Left lobe of liver (tissue), 2 donors: ENCODE data around the gene DNAI2. TPM values are rescaled to one million over a fixed set of nuclear protein-coding genes. Genes with fewer than 3 reads are reported as not detected.

Experiments
- ATAC-seq: fragments of 200-7000 bp; cut with Tn5 transposase; one replicate; pipeline ENCODE4 v1.9.1; 2020; ENCODE audit warnings: mild to moderate bottlenecking, moderate library complexity
- DNase-seq: peaks from one replicate; pipeline ENCODE4 v3.0.0-alpha.2; 2020; ENCODE audit warnings: low spot score
- total RNA-seq: library from RNA; stranded (reverse); gene quantifications from one replicate; pipeline ENCODE4 v1.2.1, GENCODE V29; 2021
- donor health status: DM: no; HTN: no; CAD: no; lungs with moderate emphysema.
- donor health status: DM: no; HTN: yes; CAD: no.

The DNAI2 gene
- total RNA-seq, 1 donor from 2014 or later = not detected

- no peak for ATAC-seq
- DNase-seq = no peak
These were observed 25.4 kb downstream of the DNAI2 start for GRCh38 chr17:74299226-74300009.

DNA sequence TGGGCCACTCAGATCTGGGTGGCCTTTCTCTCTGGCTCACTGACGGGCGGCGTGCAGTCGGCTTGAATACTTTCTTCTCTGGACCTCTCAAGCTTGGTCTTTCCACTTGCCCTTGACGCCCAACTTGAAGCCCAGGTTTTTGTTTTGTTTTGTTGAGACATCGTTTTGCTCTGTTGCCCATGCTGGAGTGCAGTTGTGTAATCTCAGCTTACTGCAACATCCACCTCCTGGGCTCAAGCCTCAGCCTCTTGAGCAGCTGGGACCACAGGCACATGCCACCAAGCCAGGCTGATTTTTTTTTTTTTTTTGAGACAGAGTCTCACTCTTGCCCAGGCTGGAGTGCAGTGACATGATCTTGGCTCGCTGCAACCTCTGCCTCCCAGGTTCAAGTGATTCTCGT is 29.3 kb downstream of the DNAI2 start:
- no peak for DNase-seq

GRCh38 chr17:74304184-74304583 is 30.1 kb downstream of the DNAI2 start:
- no peak for DNase-seq
- no peak for ATAC-seq

More for the DNA sequence above, 29.3 kb downstream of the DNAI2 start:
- no peak for ATAC-seq

- ATAC-seq (no peak), DNase-seq (no peak)
These were observed 32.0 kb downstream of the DNAI2 start for GRCh38 chr17:74305865-74306654.

- ATAC-seq (peak; percentile 60), DNase-seq (no peak)
These were observed 34.1 kb downstream of the DNAI2 start for GRCh38 chr17:74307984-74308773.

GRCh38 chr17:74309902-74310301 is 35.9 kb downstream of the DNAI2 start:
- ATAC-seq (no peak), DNase-seq (no peak)

DNA sequence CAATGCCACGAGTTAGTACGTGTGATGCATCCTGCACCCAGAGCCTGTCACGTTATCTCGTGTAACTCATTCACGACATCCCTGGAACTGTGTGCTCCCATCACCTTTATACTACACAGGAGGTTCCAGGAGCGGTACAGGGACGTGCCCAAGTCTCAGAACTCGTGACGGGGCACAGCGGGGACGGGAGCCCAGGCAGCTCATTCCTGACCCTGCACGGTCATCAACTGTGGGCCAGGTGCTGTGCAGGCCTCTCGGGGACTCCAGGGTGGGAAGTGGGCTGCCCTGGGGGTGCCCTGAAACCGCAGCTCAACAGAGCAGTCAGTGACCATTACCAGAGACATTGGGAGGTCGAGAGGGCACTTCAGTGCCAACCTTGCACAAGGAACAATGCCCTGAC is 40.8 kb downstream of the DNAI2 start:
- no peak for ATAC-seq

GRCh38 chr17:74316220-74316619 is 42.2 kb downstream of the DNAI2 start:
- ATAC-seq = no peak

More for the DNA sequence above, 40.8 kb downstream of the DNAI2 start:
- no peak for DNase-seq

DNA sequence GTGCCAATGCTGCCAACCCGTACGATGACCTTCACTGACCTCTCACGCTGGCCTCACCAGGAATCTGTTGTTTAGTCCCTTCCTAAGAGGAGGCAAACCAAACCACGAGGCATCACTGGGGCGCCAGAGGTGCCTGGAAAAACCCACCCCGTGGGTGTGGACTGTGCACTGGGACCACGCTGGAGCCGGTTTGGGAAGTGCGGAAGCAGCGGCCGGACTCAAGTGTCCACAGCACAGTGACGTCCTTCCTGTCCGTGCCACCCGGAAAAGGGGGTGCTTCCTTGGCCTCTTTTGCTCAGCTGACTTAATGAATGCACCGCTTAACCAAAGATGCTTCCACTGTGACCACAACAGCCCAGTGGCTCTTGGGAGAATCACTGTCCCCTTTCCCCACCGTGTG is 43.0 kb downstream of the DNAI2 start:
- DNase-seq = no peak
- ATAC-seq = peak; percentile 54

More at GRCh38 chr17:74316220-74316619, 42.2 kb downstream of the DNAI2 start:
- no peak for DNase-seq

DNA sequence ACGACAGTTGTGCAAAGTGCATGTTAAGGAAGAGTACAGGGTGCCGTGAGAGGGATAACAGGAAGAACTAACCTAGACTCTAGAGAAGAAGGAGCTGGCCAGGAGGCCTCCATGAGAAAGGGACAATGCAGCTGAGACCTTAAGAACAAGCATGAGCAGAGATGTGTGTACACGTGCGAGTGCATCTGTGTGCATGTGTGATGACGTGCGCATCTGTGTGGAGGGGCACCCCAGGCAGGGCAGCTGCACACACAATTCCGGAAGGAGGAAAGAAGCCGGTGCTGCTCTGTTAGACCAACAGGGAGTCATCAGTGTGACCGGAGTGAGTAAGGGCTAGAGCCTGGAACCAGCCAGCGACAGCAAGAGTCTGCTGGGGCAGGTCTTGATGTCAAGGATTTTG is 44.4 kb downstream of the DNAI2 start:
- DNase-seq (no peak), ATAC-seq (no peak)

- ATAC-seq (no peak), DNase-seq (no peak)
These were observed 50.5 kb downstream of the DNAI2 start for GRCh38 chr17:74324521-74324920.

DNA sequence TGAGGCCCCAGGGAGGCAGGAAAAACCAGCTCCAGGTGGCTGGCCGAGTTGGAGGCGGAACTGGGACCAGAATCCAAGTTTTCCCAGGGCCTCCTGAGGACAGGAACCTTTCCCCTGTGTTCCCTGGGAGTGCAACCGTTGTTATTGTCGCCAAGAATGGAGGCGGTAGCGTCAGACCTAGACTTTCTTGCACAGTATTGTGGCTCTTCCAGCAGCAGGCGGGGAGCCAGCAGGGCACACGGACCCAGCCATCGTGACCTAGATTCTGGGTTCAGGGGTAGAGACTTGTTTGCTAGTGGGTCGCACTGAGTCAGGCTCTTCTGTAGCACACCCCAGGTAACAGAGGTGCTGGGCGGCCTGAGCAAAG is 51.3 kb downstream of the DNAI2 start:
- ATAC-seq (peak; percentile 47), DNase-seq (no peak)

DNA sequence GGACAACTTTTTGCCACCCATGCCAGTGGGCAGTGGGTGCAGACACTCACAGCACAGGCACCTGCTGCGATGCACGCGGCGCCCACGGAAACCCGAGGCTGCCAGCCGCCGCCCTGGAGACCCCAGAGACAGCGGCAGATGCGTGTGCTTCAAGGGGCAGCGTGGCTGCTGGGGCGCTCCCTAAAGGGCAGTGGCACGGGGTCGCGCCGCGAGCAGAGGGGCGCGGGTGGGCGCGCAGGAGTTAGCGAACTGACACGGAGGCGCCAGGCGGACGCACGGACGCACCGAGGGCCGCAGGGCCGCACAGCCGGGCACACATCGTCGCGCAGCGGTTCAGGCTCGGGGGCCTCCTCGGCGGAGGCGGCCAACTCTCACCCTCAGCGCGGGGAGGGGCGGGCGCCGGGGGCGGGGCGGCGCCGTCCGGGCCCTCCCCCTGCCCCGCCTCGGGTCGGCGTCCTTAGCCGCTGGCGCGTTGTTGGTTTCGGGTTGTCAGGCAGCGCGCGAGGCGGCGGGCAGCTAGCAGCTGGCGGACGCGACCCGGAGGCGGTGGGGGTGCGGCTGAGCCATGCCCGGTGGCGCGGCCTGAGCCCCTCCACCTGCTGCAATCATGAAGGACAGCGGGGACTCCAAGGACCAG is 51.8 kb downstream of the DNAI2 start, which contains the start of gene KIF19:
Gene KIF19, plus strand, starts transcription at position 484 of the 637 bp plus-strand sequence. Its CDS starts 124 bp downstream, at position 608.
- no peak for DNase-seq
- peak; percentile 82 for ATAC-seq

DNA sequence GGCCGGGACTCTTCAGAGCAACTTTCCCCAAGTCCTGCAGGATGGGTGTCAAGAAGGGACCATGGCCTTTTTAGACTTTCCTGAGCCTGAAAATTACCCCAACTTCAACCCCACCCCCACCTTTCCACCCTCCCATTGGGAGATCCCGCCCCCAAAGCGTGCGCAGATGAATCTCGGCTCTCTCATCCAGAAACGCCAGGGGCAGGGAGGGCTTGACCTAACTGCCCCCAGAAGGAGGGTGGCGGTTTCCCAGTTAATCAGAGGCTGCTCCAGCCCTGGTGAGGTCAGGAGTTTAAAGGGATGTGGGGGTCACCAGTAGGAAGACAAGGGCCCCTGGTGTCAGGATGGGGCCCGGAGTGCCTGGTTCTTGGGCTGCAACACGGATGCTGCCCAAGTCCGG is 52.5 kb downstream of the DNAI2 start:
- ATAC-seq (peak; percentile 20), DNase-seq (no peak)

DNA sequence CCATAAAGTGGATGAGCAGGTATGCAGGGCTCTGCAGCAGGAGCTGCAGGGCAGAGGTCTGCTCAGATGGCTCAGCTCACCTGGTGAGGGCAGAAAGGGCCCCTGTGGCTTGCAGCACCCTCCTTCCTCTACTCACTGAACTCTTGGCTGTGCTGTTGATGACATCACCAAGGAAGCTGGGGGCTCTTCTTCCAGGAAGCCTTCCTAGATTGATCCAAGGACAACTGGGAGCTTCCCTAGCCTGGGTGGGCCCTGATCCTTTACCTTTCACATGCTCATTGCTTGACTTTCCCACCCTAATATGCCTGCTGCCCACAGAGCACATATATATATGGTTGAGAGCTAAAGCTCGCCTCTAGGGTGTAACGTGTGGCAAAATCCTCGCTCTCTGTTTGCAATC is 54.5 kb downstream of the DNAI2 start:
- ATAC-seq = no peak
- DNase-seq = no peak

- ATAC-seq = no peak
- no peak for DNase-seq
These were observed 55.3 kb downstream of the DNAI2 start for GRCh38 chr17:74329378-74329777.

DNA sequence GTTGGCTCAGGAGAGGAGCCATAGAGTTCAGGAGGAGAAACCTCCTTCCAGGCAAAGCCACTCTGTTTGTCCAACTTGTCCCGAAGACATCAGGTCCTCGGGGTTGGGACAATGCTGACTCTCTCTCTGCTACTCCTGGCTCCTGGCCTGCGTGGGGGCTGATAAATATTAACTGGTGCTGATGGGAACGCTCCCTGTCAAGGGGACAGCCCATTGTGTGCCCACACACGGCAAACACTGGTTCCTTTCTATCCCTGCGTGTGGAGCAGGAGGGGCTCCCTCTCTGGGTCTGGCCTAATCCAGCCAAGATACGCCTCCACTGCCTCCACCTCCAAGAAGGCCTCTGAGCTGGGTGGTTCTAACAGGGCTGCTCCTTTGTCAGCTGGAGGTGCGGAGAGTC is 56.4 kb downstream of the DNAI2 start:
- no peak for DNase-seq
- no peak for ATAC-seq

DNA sequence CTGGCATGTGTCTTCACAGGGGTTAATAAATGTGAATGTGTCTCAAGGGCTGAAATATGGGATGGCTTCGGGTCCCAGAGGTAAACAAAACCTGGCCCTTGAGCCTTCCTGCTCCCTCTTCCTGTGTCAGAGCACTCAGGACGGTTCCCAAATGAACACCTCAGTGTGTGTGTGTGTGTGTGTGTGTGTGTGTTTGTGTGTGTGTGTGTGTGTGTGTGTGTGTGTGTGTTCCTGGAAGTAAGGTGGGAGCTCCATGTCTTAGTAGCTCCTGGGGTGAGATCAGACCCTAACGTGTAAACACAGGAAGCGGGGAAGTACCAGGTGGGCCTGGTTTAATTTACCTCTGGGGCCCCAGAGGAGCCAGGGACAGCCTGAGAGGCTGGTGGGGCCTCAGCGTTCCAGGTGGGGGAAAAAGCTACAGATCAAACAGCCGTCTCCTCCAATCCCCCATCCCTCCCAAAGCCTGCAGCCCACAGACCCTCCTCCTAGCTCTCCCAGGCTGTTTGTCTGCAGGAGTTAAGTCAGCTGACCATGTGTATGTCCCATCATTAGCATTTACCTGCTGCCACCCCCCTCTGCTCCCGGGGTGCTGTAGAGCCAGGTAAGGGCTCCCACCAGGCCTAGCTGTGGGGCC is 58.1 kb downstream of the DNAI2 start:
- ATAC-seq (no peak), DNase-seq (no peak)

DNA sequence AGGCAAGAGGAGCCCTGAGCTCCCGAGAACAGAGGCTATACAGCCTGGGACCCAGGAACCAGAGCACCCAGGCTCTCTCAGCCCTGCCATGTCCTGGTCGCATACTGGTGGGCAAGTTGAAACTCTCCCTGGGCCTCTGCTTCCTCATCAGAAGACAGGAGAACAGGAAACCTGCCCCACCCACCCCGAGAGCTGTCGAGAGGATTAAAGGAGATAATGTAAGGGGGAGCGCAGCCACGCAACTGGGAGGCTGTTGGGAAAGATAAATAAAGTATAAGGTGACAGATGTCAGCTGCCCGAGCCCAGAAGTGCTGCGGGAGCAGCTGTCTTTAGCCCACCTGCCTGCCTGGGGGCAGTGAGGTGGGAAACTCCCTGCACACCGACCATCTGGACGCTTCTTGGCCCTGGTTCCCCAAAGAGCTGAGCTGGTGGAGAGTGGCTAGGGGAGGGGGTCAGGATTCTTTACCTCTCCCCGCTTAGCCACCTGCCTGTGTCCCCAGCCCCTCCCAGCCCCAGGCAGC is 58.8 kb downstream of the DNAI2 start:
- ATAC-seq (no peak), DNase-seq (no peak)

- no peak for DNase-seq
- no peak for ATAC-seq
These were observed 60.5 kb downstream of the DNAI2 start for GRCh38 chr17:74334393-74335039.
